ENCODE data around the gene HDGF. TPM values are rescaled to one million over a fixed set of nuclear protein-coding genes. Genes with fewer than 3 reads are reported as not detected.

Gene HDGF
- total and polyA plus RNA-seq, 2 of the 8 experiments (the other 6 are each of a cell fraction or from before 2014, with no cell fraction given) = 145 to 391 TPM

- no peak overlapping the region for H2AK5ac ChIP-seq (ENCODE audit: low read depth, low read length)
- H3K36me3 ChIP-seq (ENCODE audit: control insufficient read depth in 2 of 4, insufficient read depth in 4 of 4, low read length in 3 of 4) = no peaks in the 10 kb centered on the region
- H2AFZ ChIP-seq (ENCODE audit: low read length) = no peak overlapping the region
- POLR2A ChIA-PET (ENCODE audit: partially characterized antibody) = interaction anchor here (5.1 to 8.8 kb wide), 2 partner anchors 15 to 27 kb away, joined by 41 to 121 read pairs; partner anchors contain the start of genes ISG20L2, METTL25B and PRCC
- H2BK120ac ChIP-seq (replicated peaks; ENCODE audit: low read depth, low read length) = no peak overlapping the region
- no peak overlapping the region for H2BK15ac ChIP-seq (ENCODE audit: low read length)
- no peak overlapping the region for H3K18ac ChIP-seq (ENCODE audit: extremely low read depth, low read length)
- no peak overlapping the region for H3K4me2 ChIP-seq (ENCODE audit: insufficient read depth in 1 of 2, low read depth in 2 of 2, low read length in 2 of 2)
- H4K91ac ChIP-seq (replicated peaks; ENCODE audit: insufficient read length, low read length) = no peak overlapping the region
- H3K56ac ChIP-seq (replicated peaks; ENCODE audit: insufficient read length, low read depth, low read length) = no peak overlapping the region
- no peaks in the 10 kb centered on the region for H3K27me3 ChIP-seq (replicated peaks in 1 of 4; ENCODE audit: control insufficient read depth in 3 of 4, extremely low read depth in 1 of 4, insufficient read depth in 3 of 4, low read length in 3 of 4)
- H4K8ac ChIP-seq (ENCODE audit: extremely low read depth, insufficient read depth, low read length) = no peak overlapping the region
- H2BK5ac ChIP-seq (ENCODE audit: low read depth, low read length) = no peak overlapping the region
- no peak overlapping the region for H4K5ac ChIP-seq (ENCODE audit: insufficient read length, low read depth, low read length)
- H4K20me1 ChIP-seq (replicated peaks in 1 of 2; ENCODE audit: control insufficient read depth in 1 of 2, insufficient read depth in 2 of 2, low read length in 2 of 2) = peaks cover 0 to 3% of the 10 kb centered on the region in 2 experiments
- no peak overlapping the region for H2BK20ac ChIP-seq (ENCODE audit: low read length)
- H3K14ac ChIP-seq (ENCODE audit: insufficient read length) = no peak overlapping the region
- peaks cover 8% of the 10 kb centered on the region for H3K79me1 ChIP-seq (ENCODE audit: low read depth, low read length)
- H2BK12ac ChIP-seq (ENCODE audit: low read depth, low read length) = no peak overlapping the region
- H3K27ac ChIP-seq (ENCODE audit: low read depth, low read length) = no peak overlapping the region
- no peak overlapping the region for H3K9ac ChIP-seq (replicated peaks in 1 of 4; ENCODE audit: extremely low read depth in 1 of 4, low read depth in 3 of 4, low read length in 3 of 4)
- CTCF ChIA-PET (ENCODE audit: partially characterized antibody) = interaction anchor here (1.5 kb wide), 1 partner anchor 28 kb away, joined by 9 read pairs; no protein-coding TSS in a partner anchor
- H3K4me3 ChIP-seq (ENCODE audit: extremely low read depth in 1 of 4, insufficient read depth in 2 of 4, low read depth in 3 of 4, low read length in 4 of 4) = no peak overlapping the region
- no peak overlapping the region for H3K23ac ChIP-seq (ENCODE audit: insufficient read length)
- no peak for DNase-seq (ENCODE audit: low read depth in 1 of 2, low spot score in 2 of 2)
- peaks cover 4% of the 10 kb centered on the region; the same call in 1 of the 2 replicates for H3K23me2 ChIP-seq (ENCODE audit: low read depth, low read length)
- H3K79me2 ChIP-seq (ENCODE audit: control insufficient read depth in 1 of 2, insufficient read depth in 2 of 2, low read length in 2 of 2) = peaks cover 13 to 34% of the 10 kb centered on the region in 2 experiments
- H3K4ac ChIP-seq (replicated peaks; ENCODE audit: insufficient read length, low read depth, low read length) = no peak overlapping the region
- WGBS, 2 experiments (ENCODE audit: extremely low coverage in 1 of 2, insufficient coverage in 1 of 2, insufficient read length in 1 of 2, insufficient replicate concordance in 2 of 2, low coverage in 1 of 2, low lambda C conversion rate in 2 of 2, missing lambda C conversion rate in 1 of 2) = 85% methylated on average over 8 of the region's 8 CpGs; no CpG with 5 or more reads in 1 of the 2 experiments
- no peaks in the 10 kb centered on the region for H3K9me3 ChIP-seq (ENCODE audit: insufficient read depth in 2 of 2, low read depth in 1 of 2, low read length in 1 of 2)
- FAIRE-seq = no peak
- H3K4me1 ChIP-seq (replicated peaks in 1 of 4; ENCODE audit: control insufficient read depth in 3 of 4, insufficient read depth in 4 of 4, low read length in 3 of 4) = peaks cover 7 to 20% (median 11%) of the 10 kb centered on the region in 4 experiments; a peak in 6 of 7 replicates
- TF ChIP-seq SP1 (IDR thresholded peaks at IDR 0.05; ENCODE audit: low read depth, low read length) = no peak
- TF ChIP-seq CHD2 (IDR thresholded peaks at IDR 0.05; ENCODE audit: low read length) = no peak
- TF ChIP-seq SP2 (IDR thresholded peaks at IDR 0.05; ENCODE audit: low read length) = no peak
- no peak for TF ChIP-seq CREB1 (IDR thresholded peaks at IDR 0.05)
- TF ChIP-seq NRF1 (IDR thresholded peaks at IDR 0.05; ENCODE audit: low read depth, low read length) = no peak
- TF ChIP-seq, protein P1, sequence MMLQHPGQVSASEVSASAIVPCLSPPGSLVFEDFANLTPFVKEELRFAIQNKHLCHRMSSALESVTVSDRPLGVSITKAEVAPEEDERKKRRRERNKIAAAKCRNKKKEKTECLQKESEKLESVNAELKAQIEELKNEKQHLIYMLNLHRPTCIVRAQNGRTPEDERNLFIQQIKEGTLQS (IDR thresholded peaks at IDR 0.05; ENCODE audit: insufficient read depth, low read depth, low read length) = no peak
- TF ChIP-seq SUZ12 (IDR thresholded peaks at IDR 0.05; ENCODE audit: low read length) = no peak
- TF ChIP-seq TBP (IDR thresholded peaks at IDR 0.05; ENCODE audit: low read depth, low read length) = no peak
- TF ChIP-seq KDM4A (IDR thresholded peaks at IDR 0.05; ENCODE audit: low read depth, low read length, severe bottlenecking) = no peak
- TF ChIP-seq POLR2A (IDR thresholded peaks at IDR 0.05; ENCODE audit: control extremely low read depth in 1 of 2, low read depth in 2 of 2, low read length in 2 of 2) = no peak
- TF ChIP-seq JUND (IDR thresholded peaks at IDR 0.05; ENCODE audit: low read length) = no peak
- no peak for TF ChIP-seq NANOG (IDR thresholded peaks at IDR 0.05; ENCODE audit: insufficient read depth, low read depth, low read length, poor library complexity, severe bottlenecking)
- TF ChIP-seq CEBPB (IDR thresholded peaks at IDR 0.05; ENCODE audit: low read depth, low read length) = no peak
These were observed 2.7 kb upstream of the HDGF start for GRCh38 chr1:156754219-156754618.

All from H1 (cell line).